Sigmoid colon (tissue), 7 donors: Measurements from ENCODE around the gene PSEN1. TPM values are rescaled to one million over a fixed set of nuclear protein-coding genes. Genes with fewer than 3 reads are reported as not detected.
A peak's percentile ranks its signal among the peaks of the same experiment; 100 is the strongest.

ENCODE experiments used
- DNase-seq: peaks from one replicate; pipeline ENCODE4 v3.0.0-alpha.2; 2019
- H3K27ac ChIP-seq, 4 donors: fragments of 200-600 bp; sonication (generic); one replicate each; pipeline ENCODE4 v1.5.1; 2016 to 2019; ENCODE audit warnings: mild to moderate bottlenecking in 1 of 4
- H3K27me3 ChIP-seq, 3 donors: fragments of 200-600 bp; sonication (generic); one replicate each; pipeline ENCODE4 v1.5.1; 2019; ENCODE audit warnings: mild to moderate bottlenecking in 1 of 3
- H3K36me3 ChIP-seq, 4 donors: fragments of 200-600 bp; sonication (generic); one replicate each; pipeline ENCODE4 v1.5.1; 2016 to 2019
- H3K4me1 ChIP-seq, 4 donors: fragments of 200-600 bp; sonication (generic); one replicate each; pipeline ENCODE4 v1.5.1; 2017 to 2019
- H3K4me3 ChIP-seq, 4 donors: fragments of 200-600 bp; sonication (generic); one replicate each; pipeline ENCODE4 v1.5.1; 2017 to 2019; ENCODE audit warnings: mild to moderate bottlenecking in 2 of 4, moderate library complexity in 1 of 4
- H3K9me3 ChIP-seq, 4 donors: fragments of 200-600 bp in 3 of 4; sonication (generic) in 3 of 4; one replicate each; pipeline versions ENCODE4 v1.5.1 to v1.6.1; 2013 to 2019
- EP300 ChIP-seq, 4 donors: sonication (generic); formaldehyde crosslinking; IDR thresholded peaks; one replicate each; pipeline ENCODE4 v1.6.1; 2017; ENCODE audit warnings: antibody characterized with exemption in 4 of 4
- POLR2A ChIP-seq, 2 donors: fragments of 450-650 bp; IDR thresholded peaks; one replicate each; pipeline ENCODE4 v1.6.1; 2016; ENCODE audit warnings: antibody characterized with exemption in 2 of 2, mild to moderate bottlenecking in 2 of 2, moderate library complexity in 2 of 2
- POLR2AphosphoS5 ChIP-seq, 4 donors: sonication (generic); formaldehyde crosslinking; IDR thresholded peaks; one replicate each; pipeline ENCODE4 v1.6.1; 2017; ENCODE audit warnings: antibody characterized with exemption in 4 of 4
- WGBS, 2 donors: extraction: QIAGEN DNeasy Blood & Tissue Kit; methylation state at CpG; one replicate each; pipeline ENCODE4 v1.1.7; 2013; 5-methylcytosine and 5-hydroxymethylcytosine counted together
- intact Hi-C: fragments of 100-400 bp; cut with DNase I; formaldehyde crosslinking; loops from one replicate; pipeline ENCODE4 v1.15.1; 2023
- polyA plus RNA-seq, 3 donors: library from polyadenylated mRNA; stranded (reverse); fragments of 200-250 nt; gene quantifications; one replicate each; pipeline ENCODE4 v1.2.3, GENCODE V29; 2013
- total RNA-seq, 4 donors: library from RNA; depleted of rRNA; stranded (reverse); fragments of >200 nt; gene quantifications; one replicate each; pipeline ENCODE4 v1.1.0, GENCODE V29; 2016
- TF ChIP-seq, protein P1 (sequence below), 4 experiments: fragments of 450-650 bp in 3 of 4; fragments of 200-600 bp in 1 of 4; IDR thresholded peaks; one replicate each; pipeline ENCODE4 v1.5.1; 2016 to 2019; ENCODE audit warnings: antibody characterized with exemption in 4 of 4, mild to moderate bottlenecking in 3 of 4, moderate library complexity in 2 of 4
- donor health status: healthy with polysubstance abuse.
- donor health status: Bipolar disorder and iron deficiency.
- donor health status: healthy.

The PSEN1 gene
- total and polyA plus RNA-seq, 7 donors = 11.4 to 53.5 (median 46.0) TPM

DNA sequence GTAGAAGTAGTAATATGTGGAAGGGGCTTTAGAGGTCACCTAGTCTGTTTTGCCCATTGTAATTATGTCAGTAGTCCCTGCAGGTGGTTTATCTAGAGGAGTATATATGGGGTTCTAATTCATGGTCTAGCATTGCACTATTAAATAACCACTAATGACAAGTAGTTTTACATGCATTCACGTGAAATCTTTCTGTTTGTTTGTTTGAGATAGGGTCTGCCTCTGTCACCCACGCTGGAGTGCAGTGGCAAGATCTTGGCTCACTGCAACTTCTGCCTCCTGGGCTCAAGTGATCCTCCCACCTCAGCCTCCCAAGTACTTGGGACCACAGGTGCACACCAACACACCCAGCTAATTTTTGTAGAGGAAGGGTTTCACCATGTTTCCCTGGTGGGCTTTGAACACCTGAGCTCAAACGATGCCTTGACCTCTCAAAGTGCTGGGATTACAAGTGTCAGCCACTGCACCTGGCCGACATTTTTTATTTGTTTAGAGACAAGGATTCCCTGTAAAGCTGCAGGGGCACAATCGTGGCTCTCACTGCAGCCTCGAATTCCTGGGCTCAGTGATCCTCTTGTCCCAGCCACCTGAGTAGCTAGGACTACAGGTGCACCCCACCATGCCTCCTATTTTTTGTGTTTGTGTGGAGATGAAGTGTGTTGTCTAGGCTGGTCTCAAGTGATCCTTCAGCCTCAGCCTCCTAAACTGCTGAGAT lies 12.0 kb upstream of the PSEN1 start:
- Histone ChIP-seq H3K4me1 (no peaks in the 10 kb centered on the region), H3K9me3 (no peaks in the 10 kb centered on the region), H3K27ac (no peak overlapping the region), H3K27me3 (no peaks in the 10 kb centered on the region), H3K36me3 (peaks cover 0 to 47% (median 6%) of the 10 kb centered on the region in 4 donors), H3K4me3 (no peak overlapping the region)
- no peak for DNase-seq
- TF ChIP-seq POLR2A (IDR thresholded peaks at IDR 0.05) (no peak), EP300 (IDR thresholded peaks at IDR 0.05) (no peak)
- intact Hi-C loops = no loop called here
- 66 to 79% methylated on average over 6 of the region's 6 CpGs for WGBS, 2 donors

DNA sequence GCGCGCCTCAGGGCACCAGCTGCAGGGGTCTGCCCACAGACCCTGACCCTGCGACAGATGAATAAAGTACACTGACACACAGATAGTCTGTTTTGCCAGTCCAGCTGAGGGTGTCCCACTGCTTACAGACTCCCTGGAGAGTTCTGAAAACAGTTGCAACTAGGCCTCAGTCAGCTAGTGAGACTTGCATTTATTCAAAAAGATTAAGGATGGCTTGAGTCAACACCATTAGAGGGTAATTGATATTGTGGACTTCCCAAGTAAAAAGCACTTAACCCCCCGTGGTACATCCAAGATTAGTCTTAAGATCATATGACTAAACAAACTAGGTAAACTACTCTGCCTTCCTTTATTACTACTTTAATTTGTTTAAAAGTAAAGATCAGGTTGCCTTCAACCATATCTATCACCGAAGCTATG lies 11.1 kb upstream of the PSEN1 start:
- no peaks in the 10 kb centered on the region for H3K4me1 ChIP-seq
- TF ChIP-seq EP300 (IDR thresholded peaks at IDR 0.05) (no peak), POLR2A (IDR thresholded peaks at IDR 0.05) (no peak), POLR2AphosphoS5 (IDR thresholded peaks at IDR 0.05) (no peak)
- TF ChIP-seq, protein P1, sequence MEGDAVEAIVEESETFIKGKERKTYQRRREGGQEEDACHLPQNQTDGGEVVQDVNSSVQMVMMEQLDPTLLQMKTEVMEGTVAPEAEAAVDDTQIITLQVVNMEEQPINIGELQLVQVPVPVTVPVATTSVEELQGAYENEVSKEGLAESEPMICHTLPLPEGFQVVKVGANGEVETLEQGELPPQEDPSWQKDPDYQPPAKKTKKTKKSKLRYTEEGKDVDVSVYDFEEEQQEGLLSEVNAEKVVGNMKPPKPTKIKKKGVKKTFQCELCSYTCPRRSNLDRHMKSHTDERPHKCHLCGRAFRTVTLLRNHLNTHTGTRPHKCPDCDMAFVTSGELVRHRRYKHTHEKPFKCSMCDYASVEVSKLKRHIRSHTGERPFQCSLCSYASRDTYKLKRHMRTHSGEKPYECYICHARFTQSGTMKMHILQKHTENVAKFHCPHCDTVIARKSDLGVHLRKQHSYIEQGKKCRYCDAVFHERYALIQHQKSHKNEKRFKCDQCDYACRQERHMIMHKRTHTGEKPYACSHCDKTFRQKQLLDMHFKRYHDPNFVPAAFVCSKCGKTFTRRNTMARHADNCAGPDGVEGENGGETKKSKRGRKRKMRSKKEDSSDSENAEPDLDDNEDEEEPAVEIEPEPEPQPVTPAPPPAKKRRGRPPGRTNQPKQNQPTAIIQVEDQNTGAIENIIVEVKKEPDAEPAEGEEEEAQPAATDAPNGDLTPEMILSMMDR (IDR thresholded peaks at IDR 0.05) = no peak
- no peaks in the 10 kb centered on the region for H3K27me3 ChIP-seq
- H3K36me3 ChIP-seq = peaks cover 0 to 38% (median 4%) of the 10 kb centered on the region in 4 donors
- H3K27ac ChIP-seq = no peak overlapping the region
- 85 to 87% methylated on average over 5 of the region's 5 CpGs for WGBS, 2 donors
- H3K9me3 ChIP-seq = no peaks in the 10 kb centered on the region
- intact Hi-C loops = no loop called here
- DNase-seq = no peak
- no peak overlapping the region for H3K4me3 ChIP-seq

DNA sequence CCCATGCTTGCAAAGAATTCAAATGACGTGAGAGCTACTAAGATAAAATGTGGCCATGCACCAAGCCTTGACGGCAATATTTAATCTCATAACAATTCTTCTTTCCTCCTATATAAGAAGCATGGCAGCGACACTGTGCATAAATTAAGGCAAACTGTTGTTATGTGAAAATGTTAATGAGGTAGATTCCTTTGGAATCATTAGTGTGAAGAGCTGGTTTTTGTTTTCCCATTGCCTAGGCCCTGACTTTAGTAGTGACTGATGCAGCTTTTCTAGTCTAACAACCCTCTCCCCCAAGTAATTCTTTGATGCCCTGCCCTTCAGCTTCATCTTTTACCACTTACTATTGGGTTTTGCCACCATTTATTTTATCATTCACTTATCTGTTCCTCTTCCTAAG lies 10.6 kb upstream of the PSEN1 start:
- DNase-seq = no peak
- 92 to 94% methylated on average over 3 of the region's 3 CpGs for WGBS, 2 donors
- no peaks in the 10 kb centered on the region for H3K4me1 ChIP-seq
- intact Hi-C loops = no loop called here
- H3K27me3 ChIP-seq = no peaks in the 10 kb centered on the region
- no peak overlapping the region for H3K4me3 ChIP-seq
- H3K36me3 ChIP-seq = peaks cover 0 to 33% (median 1%) of the 10 kb centered on the region in 4 donors
- H3K27ac ChIP-seq = no peak overlapping the region
- TF ChIP-seq, protein P1 (IDR thresholded peaks at IDR 0.05) = no peak
- TF ChIP-seq POLR2A (IDR thresholded peaks at IDR 0.05) (no peak), EP300 (IDR thresholded peaks at IDR 0.05) (no peak), POLR2AphosphoS5 (IDR thresholded peaks at IDR 0.05) (no peak)
- no peaks in the 10 kb centered on the region for H3K9me3 ChIP-seq

DNA sequence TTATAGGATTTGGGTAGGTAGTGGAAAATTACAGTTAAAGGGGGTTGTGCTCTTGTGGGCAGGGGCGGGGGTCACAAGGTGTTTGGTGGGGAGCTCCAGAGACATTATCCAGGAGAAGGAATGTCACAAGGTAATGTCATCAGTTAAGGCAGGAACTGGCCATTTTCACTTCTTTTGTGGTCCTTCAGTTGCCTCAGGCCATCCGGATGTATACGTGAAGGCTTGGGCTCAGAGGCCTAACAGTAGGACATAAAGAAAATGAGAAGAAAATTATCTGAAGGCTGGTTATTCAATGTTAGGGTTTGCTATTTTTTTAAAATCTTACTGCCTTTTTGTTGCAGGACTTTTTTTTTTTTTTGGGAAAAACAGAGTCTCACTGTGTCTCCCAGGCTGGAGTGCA lies 2.5 kb upstream of the PSEN1 start:
- H3K27ac ChIP-seq = no peak overlapping the region
- no peaks in the 10 kb centered on the region for H3K9me3 ChIP-seq
- peaks cover 0 to 17% (median 15%) of the 10 kb centered on the region in 4 donors for H3K4me1 ChIP-seq
- TF ChIP-seq EP300 (IDR thresholded peaks at IDR 0.05) (no peak), POLR2A (IDR thresholded peaks at IDR 0.05) (no peak), POLR2AphosphoS5 (IDR thresholded peaks at IDR 0.05) (no peak)
- TF ChIP-seq, protein P1 (IDR thresholded peaks at IDR 0.05) = no peak
- no peaks in the 10 kb centered on the region for H3K27me3 ChIP-seq
- WGBS, 2 donors = 98 to 100% methylated on average over 3 of the region's 3 CpGs
- intact Hi-C loops = no loop called here
- no peak for DNase-seq
- H3K36me3 ChIP-seq = no peaks in the 10 kb centered on the region
- no peak overlapping the region for H3K4me3 ChIP-seq

DNA sequence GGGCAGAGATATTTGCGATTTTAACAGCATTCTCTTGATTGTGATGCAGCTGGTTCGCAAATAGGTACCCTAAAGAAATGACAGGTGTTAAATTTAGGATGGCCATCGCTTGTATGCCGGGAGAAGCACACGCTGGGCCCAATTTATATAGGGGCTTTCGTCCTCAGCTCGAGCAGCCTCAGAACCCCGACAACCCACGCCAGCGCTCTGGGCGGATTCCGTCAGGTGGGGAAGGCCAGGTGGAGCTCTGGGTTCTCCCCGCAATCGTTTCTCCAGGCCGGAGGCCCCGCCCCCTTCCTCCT lies 271 bp upstream of the PSEN1 start:
- Histone ChIP-seq H3K36me3 (no peaks in the 10 kb centered on the region), H3K27ac (peak overlapping the region; percentile 84 to 96 (median 94)), H3K27me3 (no peaks in the 10 kb centered on the region), H3K4me1 (peaks cover 0 to 21% (median 15%) of the 10 kb centered on the region in 4 donors), H3K9me3 (no peaks in the 10 kb centered on the region), H3K4me3 (peak overlapping the region; percentile 59 to 97 (median 80))
- intact Hi-C loops = no loop called here
- TF ChIP-seq EP300 (IDR thresholded peaks at IDR 0.05) (no peak), POLR2AphosphoS5 (IDR thresholded peaks at IDR 0.05) (no peak), POLR2A (IDR thresholded peaks at IDR 0.05) (no peak)
- TF ChIP-seq, protein P1 (IDR thresholded peaks at IDR 0.05) = no peak
- DNase-seq = no peak
- WGBS, 2 donors = 2 to 3% methylated on average over 16 of the region's 16 CpGs
